ENCODE data around the gene TTF2.

GRCh38 chr1:117116784-117117130, 56.6 kb downstream of the TTF2 start:
- TF ChIP-seq POLR2AphosphoS5 (IDR thresholded peaks at IDR 0.05) = no peak
- TF ChIP-seq, protein P1, sequence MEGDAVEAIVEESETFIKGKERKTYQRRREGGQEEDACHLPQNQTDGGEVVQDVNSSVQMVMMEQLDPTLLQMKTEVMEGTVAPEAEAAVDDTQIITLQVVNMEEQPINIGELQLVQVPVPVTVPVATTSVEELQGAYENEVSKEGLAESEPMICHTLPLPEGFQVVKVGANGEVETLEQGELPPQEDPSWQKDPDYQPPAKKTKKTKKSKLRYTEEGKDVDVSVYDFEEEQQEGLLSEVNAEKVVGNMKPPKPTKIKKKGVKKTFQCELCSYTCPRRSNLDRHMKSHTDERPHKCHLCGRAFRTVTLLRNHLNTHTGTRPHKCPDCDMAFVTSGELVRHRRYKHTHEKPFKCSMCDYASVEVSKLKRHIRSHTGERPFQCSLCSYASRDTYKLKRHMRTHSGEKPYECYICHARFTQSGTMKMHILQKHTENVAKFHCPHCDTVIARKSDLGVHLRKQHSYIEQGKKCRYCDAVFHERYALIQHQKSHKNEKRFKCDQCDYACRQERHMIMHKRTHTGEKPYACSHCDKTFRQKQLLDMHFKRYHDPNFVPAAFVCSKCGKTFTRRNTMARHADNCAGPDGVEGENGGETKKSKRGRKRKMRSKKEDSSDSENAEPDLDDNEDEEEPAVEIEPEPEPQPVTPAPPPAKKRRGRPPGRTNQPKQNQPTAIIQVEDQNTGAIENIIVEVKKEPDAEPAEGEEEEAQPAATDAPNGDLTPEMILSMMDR (IDR thresholded peaks at IDR 0.05; ENCODE audit: poor library complexity, severe bottlenecking) = no peak
- TF ChIP-seq SMC3 (conservative IDR thresholded peaks at IDR 0.05; ENCODE audit: poor library complexity) = no peak

All from neural cell (in vitro differentiated cells).